ENCODE measurements around the gene FOSL1. TPM values are rescaled to one million over a fixed set of nuclear protein-coding genes. Genes with fewer than 3 reads are reported as not detected.

FOSL1 gene
- total and polyA plus RNA-seq, 2 of the 13 experiments (the other 11 are each of a cell fraction or from before 2014, with no cell fraction given), result 4.0 to 4.1 TPM

GRCh38 chr11:65890324-65891218, 9.6 kb downstream of the FOSL1 start, which contains the start of gene CCDC85B (continued):
- TF ChIP-seq ZNF337 (CRISPR knock-in tag; IDR thresholded peaks at IDR 0.05; ENCODE audit: borderline replicate concordance, low read depth), result no peak
- TF ChIP-seq ZNF143 (CRISPR knock-in tag; IDR thresholded peaks at IDR 0.05), result peak; percentile 40; the same call in 1 of the 2 replicates
- TF ChIP-seq U2AF2 (IDR thresholded peaks at IDR 0.05; ENCODE audit: low read depth, low read length), result no peak
- peak; percentile 73; the same call in 1 of the 2 replicates for TF ChIP-seq MTERF4 (CRISPR knock-in tag; IDR thresholded peaks at IDR 0.05)
- TF ChIP-seq SP4 (CRISPR knock-in tag; IDR thresholded peaks at IDR 0.05), result peak; percentile 98
- TF ChIP-seq FOXM1 (CRISPR knock-in tag; IDR thresholded peaks at IDR 0.05), result 0 out of 2 replicates have a peak, but pooled peaks have one; percentile 65
- TF ChIP-seq SMAD3 (CRISPR knock-in tag; IDR thresholded peaks at IDR 0.05), result 0 out of 2 replicates have a peak, but pooled peaks have one; percentile 11
- 0 out of 2 replicates have a peak, but pooled peaks have one; percentile 49 for TF ChIP-seq ZNF691 (CRISPR knock-in tag; IDR thresholded peaks at IDR 0.05; ENCODE audit: borderline replicate concordance, low read depth)
- no peak for TF ChIP-seq TEAD3 (CRISPR knock-in tag; optimal IDR thresholded peaks at IDR 0.05; ENCODE audit: borderline replicate concordance)
- TF ChIP-seq, protein P1, sequence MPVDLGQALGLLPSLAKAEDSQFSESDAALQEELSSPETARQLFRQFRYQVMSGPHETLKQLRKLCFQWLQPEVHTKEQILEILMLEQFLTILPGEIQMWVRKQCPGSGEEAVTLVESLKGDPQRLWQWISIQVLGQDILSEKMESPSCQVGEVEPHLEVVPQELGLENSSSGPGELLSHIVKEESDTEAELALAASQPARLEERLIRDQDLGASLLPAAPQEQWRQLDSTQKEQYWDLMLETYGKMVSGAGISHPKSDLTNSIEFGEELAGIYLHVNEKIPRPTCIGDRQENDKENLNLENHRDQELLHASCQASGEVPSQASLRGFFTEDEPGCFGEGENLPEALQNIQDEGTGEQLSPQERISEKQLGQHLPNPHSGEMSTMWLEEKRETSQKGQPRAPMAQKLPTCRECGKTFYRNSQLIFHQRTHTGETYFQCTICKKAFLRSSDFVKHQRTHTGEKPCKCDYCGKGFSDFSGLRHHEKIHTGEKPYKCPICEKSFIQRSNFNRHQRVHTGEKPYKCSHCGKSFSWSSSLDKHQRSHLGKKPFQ (CRISPR knock-in tag; IDR thresholded peaks at IDR 0.05; ENCODE audit: insufficient replicate concordance), result no peak
- no peak; the same call in 1 of the 2 replicates for TF ChIP-seq NCOA2 (CRISPR knock-in tag; IDR thresholded peaks at IDR 0.05)
- TF ChIP-seq, protein P2, sequence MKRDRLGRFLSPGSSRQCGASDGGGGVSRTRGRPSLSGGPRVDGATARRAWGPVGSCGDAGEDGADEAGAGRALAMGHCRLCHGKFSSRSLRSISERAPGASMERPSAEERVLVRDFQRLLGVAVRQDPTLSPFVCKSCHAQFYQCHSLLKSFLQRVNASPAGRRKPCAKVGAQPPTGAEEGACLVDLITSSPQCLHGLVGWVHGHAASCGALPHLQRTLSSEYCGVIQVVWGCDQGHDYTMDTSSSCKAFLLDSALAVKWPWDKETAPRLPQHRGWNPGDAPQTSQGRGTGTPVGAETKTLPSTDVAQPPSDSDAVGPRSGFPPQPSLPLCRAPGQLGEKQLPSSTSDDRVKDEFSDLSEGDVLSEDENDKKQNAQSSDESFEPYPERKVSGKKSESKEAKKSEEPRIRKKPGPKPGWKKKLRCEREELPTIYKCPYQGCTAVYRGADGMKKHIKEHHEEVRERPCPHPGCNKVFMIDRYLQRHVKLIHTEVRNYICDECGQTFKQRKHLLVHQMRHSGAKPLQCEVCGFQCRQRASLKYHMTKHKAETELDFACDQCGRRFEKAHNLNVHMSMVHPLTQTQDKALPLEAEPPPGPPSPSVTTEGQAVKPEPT (CRISPR knock-in tag; IDR thresholded peaks at IDR 0.05; ENCODE audit: low read depth), result 0 out of 2 replicates have a peak, but pooled peaks have one; percentile 68
- no peak for TF ChIP-seq ZFAT (CRISPR knock-in tag; conservative IDR thresholded peaks at IDR 0.05)
- TF ChIP-seq ZMYM3 (CRISPR knock-in tag; IDR thresholded peaks at IDR 0.05), result no peak
- no peak for TF ChIP-seq ZFP1 (CRISPR knock-in tag; IDR thresholded peaks at IDR 0.05)
- peak; percentile 82 for TF ChIP-seq REPIN1 (CRISPR knock-in tag; IDR thresholded peaks at IDR 0.05; ENCODE audit: borderline replicate concordance, low read depth)
- TF ChIP-seq ZNF34 (CRISPR knock-in tag; IDR thresholded peaks at IDR 0.05; ENCODE audit: borderline replicate concordance), result no peak; the same call in 1 of the 2 replicates
- no peak for TF ChIP-seq CBX5 (CRISPR knock-in tag; IDR thresholded peaks at IDR 0.05; ENCODE audit: borderline replicate concordance)
- no peak for TF ChIP-seq NFE2 (CRISPR knock-in tag; IDR thresholded peaks at IDR 0.05)
- TF ChIP-seq, protein P3, sequence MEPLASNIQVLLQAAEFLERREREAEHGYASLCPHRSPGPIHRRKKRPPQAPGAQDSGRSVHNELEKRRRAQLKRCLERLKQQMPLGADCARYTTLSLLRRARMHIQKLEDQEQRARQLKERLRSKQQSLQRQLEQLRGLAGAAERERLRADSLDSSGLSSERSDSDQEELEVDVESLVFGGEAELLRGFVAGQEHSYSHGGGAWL (CRISPR knock-in tag; IDR thresholded peaks at IDR 0.05), result peak; percentile 78; the same call in 1 of the 2 replicates
- peak; percentile 81 for TF ChIP-seq ZBTB7A (CRISPR knock-in tag; IDR thresholded peaks at IDR 0.05)
- TF ChIP-seq, protein P4, sequence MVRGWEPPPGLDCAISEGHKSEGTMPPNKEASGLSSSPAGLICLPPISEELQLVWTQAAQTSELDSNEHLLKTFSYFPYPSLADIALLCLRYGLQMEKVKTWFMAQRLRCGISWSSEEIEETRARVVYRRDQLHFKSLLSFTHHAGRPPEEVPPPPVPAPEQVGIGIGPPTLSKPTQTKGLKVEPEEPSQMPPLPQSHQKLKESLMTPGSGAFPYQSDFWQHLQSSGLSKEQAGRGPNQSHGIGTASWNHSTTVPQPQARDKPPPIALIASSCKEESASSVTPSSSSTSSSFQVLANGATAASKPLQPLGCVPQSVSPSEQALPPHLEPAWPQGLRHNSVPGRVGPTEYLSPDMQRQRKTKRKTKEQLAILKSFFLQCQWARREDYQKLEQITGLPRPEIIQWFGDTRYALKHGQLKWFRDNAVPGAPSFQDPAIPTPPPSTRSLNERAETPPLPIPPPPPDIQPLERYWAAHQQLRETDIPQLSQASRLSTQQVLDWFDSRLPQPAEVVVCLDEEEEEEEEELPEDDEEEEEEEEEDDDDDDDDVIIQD (CRISPR knock-in tag; IDR thresholded peaks at IDR 0.05; ENCODE audit: low read depth), result no peak
